Spleen (tissue), 11 donors: Measurements from ENCODE around the gene CFI. TPM values are rescaled to one million over a fixed set of nuclear protein-coding genes. Genes with fewer than 3 reads are reported as not detected.
A peak's percentile ranks its signal among the peaks of the same experiment; 100 is the strongest.

Experiments
- DNase-seq: peaks from one replicate; pipeline ENCODE4 v3.0.0-alpha.2; 2020
- H3K27ac ChIP-seq, 8 donors: fragments of 200-600 bp; sonication (generic) in 7 of 8; 1 replicate in 4 of 8; 2 replicates in 4 of 8; pipeline versions ENCODE4 v1.5.0 to v1.8.0; 2016 to 2021; ENCODE audit warnings: inconsistent platforms in 4 of 8, mild to moderate bottlenecking in 4 of 8, moderate library complexity in 1 of 8
- H3K27me3 ChIP-seq, 7 donors: fragments of 200-600 bp; sonication (generic) in 6 of 7; replicated peaks in 1 of 7; 1 replicate in 4 of 7; 2 replicates in 3 of 7; pipeline versions ENCODE4 v1.5.0 to v1.8.0; 2016 to 2021; ENCODE audit warnings: inconsistent platforms in 3 of 7, mild to moderate bottlenecking in 1 of 7
- H3K36me3 ChIP-seq, 6 donors: fragments of 200-600 bp; sonication (generic) in 5 of 6; 1 replicate in 4 of 6; 2 replicates in 2 of 6; pipeline versions ENCODE4 v1.5.0 to v1.8.0; 2016 to 2021; ENCODE audit warnings: inconsistent platforms in 2 of 6
- H3K4me1 ChIP-seq, 6 donors: fragments of 200-600 bp; sonication (generic) in 5 of 6; 1 replicate in 3 of 6; 2 replicates in 3 of 6; pipeline versions ENCODE4 v1.5.0 to v1.8.0; 2016 to 2021; ENCODE audit warnings: inconsistent platforms in 3 of 6
- H3K4me3 ChIP-seq, 8 donors: fragments of 200-600 bp; sonication (generic) in 7 of 8; 1 replicate in 4 of 8; 2 replicates in 4 of 8; pipeline versions ENCODE4 v1.5.0 to v1.8.0; 2016 to 2021; ENCODE audit warnings: inconsistent platforms in 4 of 8, mild to moderate bottlenecking in 4 of 8, moderate library complexity in 2 of 8
- H3K9me3 ChIP-seq, 8 donors: fragments of 200-600 bp; sonication (generic) in 7 of 8; 1 replicate in 4 of 8; 2 replicates in 4 of 8; pipeline versions ENCODE4 v1.5.0 to v1.8.0; 2016 to 2021; ENCODE audit warnings: inconsistent platforms in 4 of 8
- CTCF ChIP-seq, 11 experiments: fragments of 200-600 bp in 7 of 11; fragments of 450-650 bp in 4 of 11; sonication (generic) in 4 of 11; IDR thresholded peaks in 8 of 11; conservative IDR thresholded peaks in 3 of 11; 1 replicate in 7 of 11; 2 replicates in 4 of 11; pipeline versions ENCODE4 v1.4.0 to v1.8.0; 2016 to 2021; ENCODE audit warnings: antibody characterized with exemption in 11 of 11, inconsistent platforms in 4 of 11, mild to moderate bottlenecking in 1 of 11
- POLR2A ChIP-seq, 3 donors: fragments of 450-650 bp; IDR thresholded peaks; one replicate each; pipeline ENCODE4 v1.5.1; 2017; ENCODE audit warnings: antibody characterized with exemption in 3 of 3, mild to moderate bottlenecking in 1 of 3
- POLR2AphosphoS5 ChIP-seq, 3 donors: sonication (generic); formaldehyde crosslinking; IDR thresholded peaks; one replicate each; pipeline ENCODE4 v1.5.1; 2017; ENCODE audit warnings: antibody characterized with exemption in 3 of 3
- WGBS, 5 donors: extraction: QIAGEN DNeasy Blood & Tissue Kit in 3 of 5; methylation state at CpG; one replicate each; pipeline versions ENCODE4 v1.1.5 to v1.1.7; 2013 to 2018; 5-methylcytosine and 5-hydroxymethylcytosine counted together
- intact Hi-C: fragments of 100-400 bp; cut with DNase I; formaldehyde crosslinking; loops from one replicate; pipeline ENCODE4 v1.15.0; 2023; ENCODE audit warnings: low total_unique reads
- polyA plus RNA-seq, 3 donors: library from polyadenylated mRNA; stranded (reverse); fragments of 200-250 nt; gene quantifications; one replicate each; pipeline ENCODE4 v1.2.1, GENCODE V29; 2013
- total RNA-seq, 7 donors: library from RNA; depleted of rRNA in 3 of 7; stranded (reverse); fragments of >200 nt in 3 of 7; fragmentation: NEBNext Ultra II Directional in 4 of 7; extraction: Animal tissue kit (Norgen Biotek cat#: 25700) in 4 of 7; gene quantifications; one replicate each; pipeline versions ENCODE4 v1.1.0 to v1.2.1, GENCODE V29; 2016 to 2021
- donor health status: healthy with polysubstance abuse.
- donor health status: DM: no; HTN: no; CAD: no; lungs with moderate emphysema.
- donor health status: DM: no; HTN: no; CAD: no.
- donor health status: Bipolar disorder and iron deficiency.
- donor health status: healthy.
- donor health status: DM: no; HTN: no; CAD: no.
- donor health status: DM: yes; HTN: yes; CAD: no.

The CFI gene
- total and polyA plus RNA-seq, 10 donors: 9.8 to 88.2 (median 59.0) TPM

DNA sequence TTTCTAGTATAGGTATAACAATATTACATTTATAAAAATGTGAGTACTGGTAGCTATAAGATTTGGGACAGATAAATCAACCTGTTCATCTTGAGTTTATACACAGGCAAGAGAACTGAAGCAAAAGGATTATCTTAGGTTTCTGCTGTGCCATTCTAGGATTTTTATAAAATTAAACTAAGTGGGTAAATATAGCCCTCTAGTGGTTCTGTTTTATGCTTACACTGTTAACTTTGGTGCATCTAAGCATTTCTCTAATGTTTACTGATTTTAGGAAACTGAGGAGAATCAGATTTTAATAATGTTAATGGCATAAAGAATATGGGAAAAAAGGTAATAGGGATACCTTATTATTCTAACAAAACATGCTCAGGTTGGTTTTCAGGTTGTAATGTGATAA, 24.9 kb upstream of the CFI start:
- Histone ChIP-seq H3K9me3 (no peaks in the 10 kb centered on the region), H3K27ac (no peak overlapping the region), H3K36me3 (peaks cover 0 to 60% (median 34%) of the 10 kb centered on the region in 6 donors), H3K27me3 (no peaks in the 10 kb centered on the region), H3K4me3 (no peak overlapping the region), H3K4me1 (no peaks in the 10 kb centered on the region)
- DNase-seq: no peak
- TF ChIP-seq POLR2A (IDR thresholded peaks at IDR 0.05) (no peak), CTCF (IDR thresholded peaks at IDR 0.05 in 8 of 11, conservative IDR thresholded peaks at IDR 0.05 in 3 of 11) (peak; percentile 12 to 65 (median 46)), POLR2AphosphoS5 (IDR thresholded peaks at IDR 0.05) (no peak)
- intact Hi-C loops: loop anchor here (10.0 kb wide), 1 partner anchor 122 kb away; the partner anchor contains the start of gene CASP6

- Histone ChIP-seq H3K4me1 (peaks cover 6 to 28% (median 16%) of the 10 kb centered on the region in 6 donors), H3K4me3 (no peak overlapping the region), H3K9me3 (no peaks in the 10 kb centered on the region), H3K27me3 (no peaks in the 10 kb centered on the region), H3K27ac (no peak overlapping the region), H3K36me3 (peaks cover 0 to 86% (median 59%) of the 10 kb centered on the region in 6 donors)
- TF ChIP-seq POLR2A (IDR thresholded peaks at IDR 0.05) (no peak), CTCF (IDR thresholded peaks at IDR 0.05 in 8 of 11, conservative IDR thresholded peaks at IDR 0.05 in 3 of 11) (no peak), POLR2AphosphoS5 (IDR thresholded peaks at IDR 0.05) (no peak)
- WGBS, 5 donors: 52 to 73% (median 66%) methylated on average over 2 of the region's 2 CpGs
- DNase-seq: no peak
- intact Hi-C loops: loop anchor here (5.0 to 10.0 kb wide), 2 partner anchors 116 to 394 kb away; partner anchors contain the start of gene CASP6
Observed at GRCh38 chr4:109821185-109821584, 19.4 kb upstream of the CFI start.

DNA sequence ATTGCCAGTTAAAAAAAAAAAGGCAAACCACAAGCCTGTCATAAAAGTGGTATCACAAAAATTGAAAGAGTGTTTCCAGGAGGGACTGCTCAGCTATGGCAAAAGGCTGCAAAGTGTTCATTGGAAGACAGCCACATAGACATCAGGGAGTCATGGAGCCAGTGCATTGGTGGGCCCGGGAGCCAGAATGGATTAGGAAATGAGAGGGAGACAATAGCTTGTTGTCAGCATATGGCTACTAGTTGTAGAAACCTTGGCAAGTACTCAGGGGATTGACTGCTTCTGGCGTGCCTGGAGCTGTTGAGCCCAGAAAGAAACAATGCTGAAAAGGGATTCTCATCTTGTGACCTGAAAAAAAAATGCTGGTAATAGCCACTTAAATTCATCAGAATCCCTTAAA, 18.8 kb upstream of the CFI start:
- H3K27me3 ChIP-seq: no peaks in the 10 kb centered on the region
- TF ChIP-seq POLR2AphosphoS5 (IDR thresholded peaks at IDR 0.05) (no peak), CTCF (IDR thresholded peaks at IDR 0.05 in 8 of 11, conservative IDR thresholded peaks at IDR 0.05 in 3 of 11) (no peak), POLR2A (IDR thresholded peaks at IDR 0.05) (no peak)
- H3K27ac ChIP-seq: no peak overlapping the region
- no peaks in the 10 kb centered on the region for H3K9me3 ChIP-seq
- H3K4me1 ChIP-seq: peaks cover 6 to 33% (median 19%) of the 10 kb centered on the region in 6 donors
- intact Hi-C loops: loop anchor here (5.0 to 10.0 kb wide), 2 partner anchors 116 to 393 kb away; partner anchors contain the start of gene CASP6
- DNase-seq: no peak
- H3K4me3 ChIP-seq: no peak overlapping the region
- peaks cover 0 to 80% (median 58%) of the 10 kb centered on the region in 6 donors for H3K36me3 ChIP-seq
- WGBS, 5 donors: 88 to 93% (median 89%) methylated on average over 2 of the region's 2 CpGs

DNA sequence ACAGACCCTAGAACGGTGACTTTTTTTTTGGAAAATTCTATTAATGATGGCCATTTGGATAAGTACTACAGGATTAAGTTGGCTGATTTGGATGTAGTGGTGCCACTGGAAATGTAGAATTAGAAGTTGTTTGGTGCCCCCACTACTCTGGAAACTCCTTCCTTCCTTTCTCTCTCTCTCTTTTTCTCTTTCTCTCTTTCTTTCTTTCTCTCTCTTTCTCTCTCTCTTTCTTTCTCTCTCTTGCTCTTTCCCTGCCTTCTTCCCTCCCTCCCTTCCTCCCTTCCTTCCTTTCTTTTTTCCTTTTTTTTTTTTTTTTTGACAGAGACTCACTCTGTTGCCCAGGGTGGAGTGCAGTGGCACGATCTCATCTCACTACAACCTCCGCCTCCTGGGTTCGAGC, 16.5 kb upstream of the CFI start:
- Histone ChIP-seq H3K4me1 (peaks cover 6 to 48% (median 28%) of the 10 kb centered on the region in 6 donors), H3K36me3 (peaks cover 0 to 57% (median 37%) of the 10 kb centered on the region in 6 donors), H3K27me3 (no peaks in the 10 kb centered on the region), H3K4me3 (no peak overlapping the region), H3K9me3 (no peaks in the 10 kb centered on the region), H3K27ac (no peak overlapping the region)
- intact Hi-C loops: loop anchor here (10.0 kb wide), 1 partner anchor 1173 kb away; no protein-coding TSS in a partner anchor
- no peak for DNase-seq
- WGBS, 5 donors: 96 to 100% (median 97%) methylated on average over 4 of the region's 4 CpGs
- TF ChIP-seq POLR2A (IDR thresholded peaks at IDR 0.05): no peak
- TF ChIP-seq CTCF (IDR thresholded peaks at IDR 0.05 in 8 of 11, conservative IDR thresholded peaks at IDR 0.05 in 3 of 11): no peak
- TF ChIP-seq POLR2AphosphoS5 (IDR thresholded peaks at IDR 0.05): no peak
